Stomach (tissue), 4 donors: ENCODE data around the gene DHCR24.

Experiments
- CTCF ChIP-seq, 7 experiments: fragments of 450-650 bp in 4 of 7; fragments of 200-600 bp in 3 of 7; sonication (generic) in 3 of 7; IDR thresholded peaks; one replicate each; pipeline ENCODE4 v1.5.1; 2016 to 2019; ENCODE audit warnings: antibody characterized with exemption in 7 of 7, control low read depth in 2 of 7, mild to moderate bottlenecking in 1 of 7
- EP300 ChIP-seq: sonication (generic); formaldehyde crosslinking; IDR thresholded peaks from one replicate; pipeline ENCODE4 v1.6.1; 2017; ENCODE audit warnings: antibody characterized with exemption
- POLR2A ChIP-seq, 4 donors: fragments of 450-650 bp; IDR thresholded peaks; one replicate each; pipeline ENCODE4 v1.6.1; 2016; ENCODE audit warnings: antibody characterized with exemption in 4 of 4, control low read depth in 2 of 4, mild to moderate bottlenecking in 1 of 4, moderate library complexity in 1 of 4
- POLR2AphosphoS5 ChIP-seq, 3 donors: sonication (generic); formaldehyde crosslinking; IDR thresholded peaks; one replicate each; pipeline ENCODE4 v1.6.1; 2016; ENCODE audit warnings: antibody characterized with exemption in 3 of 3

- no peak for TF ChIP-seq EP300
- TF ChIP-seq CTCF (IDR thresholded peaks at IDR 0.05), result no peak
- no peak for TF ChIP-seq POLR2A (IDR thresholded peaks at IDR 0.05)
- no peak for TF ChIP-seq POLR2AphosphoS5 (IDR thresholded peaks at IDR 0.05)
These were observed 49.8 kb upstream of the DHCR24 start for GRCh38 chr1:54936791-54937190.
